PC-3 (cell line): ENCODE results near the gene MICALL2. TPM values are rescaled to one million over a fixed set of nuclear protein-coding genes. Genes with fewer than 3 reads are reported as not detected.

Experiments used
- ATAC-seq: fragments of 200-7000 bp; cut with Tn5 transposase; 2 replicates; pipeline ENCODE4 v1.9.1; 2020; ENCODE audit warnings: mild to moderate bottlenecking, moderate library complexity
- BruUV-seq: library from RNA; stranded (reverse); fragments of 400-500 nt; replicated peaks from 2 replicates; lab custom pipeline; 2021; lab: Mats Ljungman, UMichigan
- CTCF ChIA-PET: fragments of 300-600 bp; sonication (Branson Sonifier 250); formaldehyde crosslinking; loops from one replicate; lab custom pipeline; 2022; ENCODE audit warnings: antibody characterized with exemption; lab: Charles Lee
- POLR2A ChIA-PET: fragments of 300-600 bp; sonication (Branson Sonifier 250); formaldehyde crosslinking; loops from one replicate; lab custom pipeline; 2022; ENCODE audit warnings: antibody characterized with exemption; ENCODE audit not compliant: unreplicated experiment; lab: Charles Lee
- DNase-seq: peaks from one replicate; pipeline ENCODE4 v3.0.0-alpha.2; 2015
- H2AFZ ChIP-seq: fragments of 300-600 bp; sonication (generic); 2 replicates; pipeline ENCODE4 v1.6.0; 2016; ENCODE audit warnings: antibody characterized with exemption, low read length
- H3F3A ChIP-seq: fragments of 300-600 bp; sonication (generic); one replicate; pipeline ENCODE4 v1.6.0; 2017; ENCODE audit warnings: antibody characterized with exemption, low read length, control low read depth, mild to moderate bottlenecking; ENCODE audit not compliant: unreplicated experiment
- H3K27ac ChIP-seq: fragments of 300-600 bp; sonication (generic); 2 replicates; pipeline ENCODE4 v1.5.1; 2016; ENCODE audit warnings: mild to moderate bottlenecking, low read length
- H3K27me3 ChIP-seq: fragments of 300-600 bp; sonication (generic); 2 replicates; pipeline ENCODE4 v1.6.1; 2016; ENCODE audit warnings: low read length, mixed read lengths
- H3K36me3 ChIP-seq: fragments of 300-600 bp; sonication (generic); 2 replicates; pipeline ENCODE4 v1.6.1; 2016; ENCODE audit warnings: low read depth, mixed run types, low read length, mixed read lengths
- H3K4me1 ChIP-seq: fragments of 300-600 bp; sonication (generic); 2 replicates; pipeline ENCODE4 v1.5.1; 2016; ENCODE audit warnings: low read length; ENCODE audit not compliant: insufficient read depth
- H3K4me2 ChIP-seq: fragments of 300-600 bp; sonication (generic); 2 replicates; pipeline ENCODE4 v1.6.0; 2016; ENCODE audit warnings: low read length
- H3K4me3 ChIP-seq: fragments of 300-600 bp; sonication (generic); 2 replicates; pipeline ENCODE4 v1.5.1; 2016; ENCODE audit warnings: mild to moderate bottlenecking, low read length, mixed read lengths
- H3K79me2 ChIP-seq: fragments of 300-600 bp; sonication (generic); 2 replicates; pipeline ENCODE4 v1.6.1; 2017; ENCODE audit warnings: low read length, mixed read lengths
- H3K9ac ChIP-seq: fragments of 300-600 bp; sonication (generic); 2 replicates; pipeline ENCODE4 v1.6.0; 2016; ENCODE audit warnings: mild to moderate bottlenecking, low read length
- H3K9me2 ChIP-seq: fragments of 300-600 bp; sonication (generic); replicated peaks from 2 replicates; pipeline ENCODE4 v1.6.1; 2016; ENCODE audit warnings: mixed run types, low read length, mixed read lengths
- H3K9me3 ChIP-seq: fragments of 300-600 bp; sonication (generic); 2 replicates; pipeline ENCODE4 v1.6.1; 2016; ENCODE audit warnings: low read length, mixed read lengths
- H4K20me1 ChIP-seq: fragments of 300-600 bp; sonication (generic); 2 replicates; pipeline ENCODE4 v1.6.1; 2016; ENCODE audit warnings: low read length, mixed read lengths
- EZH2 ChIP-seq: fragments of 300-600 bp; sonication (generic); IDR thresholded peaks from one replicate; pipeline ENCODE4 v1.6.1; 2017; ENCODE audit warnings: antibody characterized with exemption, mild to moderate bottlenecking, low read length; ENCODE audit not compliant: unreplicated experiment
- EZH2phosphoT487 ChIP-seq: fragments of 300-600 bp; sonication (generic); IDR thresholded peaks from 2 replicates; pipeline ENCODE4 v1.6.1; 2018; ENCODE audit warnings: mild to moderate bottlenecking, antibody characterized with exemption, low read length, borderline replicate concordance
- intact Hi-C: fragments of 100-400 bp; cut with micrococcal nuclease; formaldehyde crosslinking; loops from 2 replicates; pipeline ENCODE4 v1.9.0; 2023
- total RNA-seq: library from RNA; depleted of rRNA; stranded (reverse); fragments of >200 nt; gene quantifications from 2 replicates; pipeline ENCODE4 v1.2.3, GENCODE V29; 2014
- TF ChIP-seq, protein P1 (sequence below): fragments of 300-600 bp; sonication (generic); conservative IDR thresholded peaks from 2 replicates; pipeline ENCODE4 v1.5.1; 2017; ENCODE audit warnings: antibody characterized with exemption, low read depth, mild to moderate bottlenecking, low read length

MICALL2 gene
- total RNA-seq, 1 experiment from 2014 or later, result 52.8 TPM

DNA sequence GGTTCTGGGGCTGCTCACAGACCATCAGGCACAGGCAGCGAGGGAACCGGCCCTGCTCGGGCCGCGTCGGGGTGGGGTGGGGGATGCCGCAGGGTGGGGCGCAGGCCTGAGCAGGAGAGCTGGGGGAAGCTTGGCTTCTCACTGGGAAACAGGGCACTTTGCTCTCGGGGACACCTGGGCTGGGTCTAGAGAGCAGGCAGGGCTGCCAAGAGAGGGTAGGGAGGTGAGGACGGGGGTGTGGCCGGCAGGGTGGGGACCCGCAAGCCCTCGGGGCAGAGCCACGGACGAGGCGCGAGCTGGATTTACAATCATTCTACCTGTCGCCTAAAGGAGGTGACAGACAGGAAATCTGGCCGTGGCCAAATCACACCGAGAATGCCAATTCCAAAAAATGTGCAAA, 33.9 kb upstream of the MICALL2 start:
- H3K9ac ChIP-seq, result no peak overlapping the region
- intact Hi-C loops, result no loop called here
- no peak overlapping the region for H2AFZ ChIP-seq
- no peak overlapping the region for H3K27ac ChIP-seq
- H3K4me2 ChIP-seq, result no peak overlapping the region
- H3K9me3 ChIP-seq, result no peaks in the 10 kb centered on the region
- no peaks in the 10 kb centered on the region for H3K27me3 ChIP-seq
- H3F3A ChIP-seq, result no peaks in the 10 kb centered on the region
- no peaks in the 10 kb centered on the region for H3K79me2 ChIP-seq
- ChIA-PET POLR2A (no interaction called here), CTCF (no interaction called here)
- H3K9me2 ChIP-seq, result no peaks in the 10 kb centered on the region
- TF ChIP-seq, protein P1, sequence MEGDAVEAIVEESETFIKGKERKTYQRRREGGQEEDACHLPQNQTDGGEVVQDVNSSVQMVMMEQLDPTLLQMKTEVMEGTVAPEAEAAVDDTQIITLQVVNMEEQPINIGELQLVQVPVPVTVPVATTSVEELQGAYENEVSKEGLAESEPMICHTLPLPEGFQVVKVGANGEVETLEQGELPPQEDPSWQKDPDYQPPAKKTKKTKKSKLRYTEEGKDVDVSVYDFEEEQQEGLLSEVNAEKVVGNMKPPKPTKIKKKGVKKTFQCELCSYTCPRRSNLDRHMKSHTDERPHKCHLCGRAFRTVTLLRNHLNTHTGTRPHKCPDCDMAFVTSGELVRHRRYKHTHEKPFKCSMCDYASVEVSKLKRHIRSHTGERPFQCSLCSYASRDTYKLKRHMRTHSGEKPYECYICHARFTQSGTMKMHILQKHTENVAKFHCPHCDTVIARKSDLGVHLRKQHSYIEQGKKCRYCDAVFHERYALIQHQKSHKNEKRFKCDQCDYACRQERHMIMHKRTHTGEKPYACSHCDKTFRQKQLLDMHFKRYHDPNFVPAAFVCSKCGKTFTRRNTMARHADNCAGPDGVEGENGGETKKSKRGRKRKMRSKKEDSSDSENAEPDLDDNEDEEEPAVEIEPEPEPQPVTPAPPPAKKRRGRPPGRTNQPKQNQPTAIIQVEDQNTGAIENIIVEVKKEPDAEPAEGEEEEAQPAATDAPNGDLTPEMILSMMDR, result no peak
- TF ChIP-seq EZH2phosphoT487 (no peak), EZH2 (no peak)
- H3K4me1 ChIP-seq, result no peaks in the 10 kb centered on the region
- H4K20me1 ChIP-seq, result no peaks in the 10 kb centered on the region
- DNase-seq (no peak), ATAC-seq (no peak)
- H3K36me3 ChIP-seq, result peaks cover 4% of the 10 kb centered on the region; the same call in 1 of the 2 replicates
- H3K4me3 ChIP-seq, result no peak overlapping the region
- no TSS peak for BruUV-seq

DNA sequence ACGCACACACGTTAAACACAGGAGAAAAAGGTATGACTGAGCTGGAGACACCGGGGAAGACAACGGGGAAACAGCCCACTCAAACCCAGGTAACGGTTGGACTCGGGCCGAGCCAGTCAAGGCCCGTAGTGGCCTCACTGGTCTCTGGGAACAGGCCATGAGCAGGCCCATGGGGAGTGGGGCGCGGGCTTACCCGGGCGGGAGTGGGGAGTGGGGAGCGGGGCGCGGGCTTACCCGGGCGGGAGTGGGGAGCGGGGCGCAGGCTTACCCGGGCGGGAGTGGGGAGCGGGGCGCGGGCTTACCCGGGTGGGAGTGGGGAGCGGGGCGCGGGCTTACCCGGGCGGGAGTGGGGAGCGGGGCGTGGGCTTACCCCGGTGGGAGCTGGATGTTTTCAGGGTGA, 33.4 kb upstream of the MICALL2 start:
- ChIA-PET POLR2A (no interaction called here), CTCF (no interaction called here)
- DNase-seq (no peak), ATAC-seq (no peak)
- no peak overlapping the region for H3K4me2 ChIP-seq
- H3K36me3 ChIP-seq, result peaks cover 4% of the 10 kb centered on the region; the same call in 1 of the 2 replicates
- no peaks in the 10 kb centered on the region for H3K79me2 ChIP-seq
- no peaks in the 10 kb centered on the region for H4K20me1 ChIP-seq
- H3K27me3 ChIP-seq, result no peaks in the 10 kb centered on the region
- no peak overlapping the region for H2AFZ ChIP-seq
- no peak overlapping the region for H3K4me3 ChIP-seq
- H3K9ac ChIP-seq, result no peak overlapping the region
- no peaks in the 10 kb centered on the region for H3K9me2 ChIP-seq
- H3K4me1 ChIP-seq, result no peaks in the 10 kb centered on the region
- H3K27ac ChIP-seq, result no peak overlapping the region
- no peaks in the 10 kb centered on the region for H3K9me3 ChIP-seq
- H3F3A ChIP-seq, result no peaks in the 10 kb centered on the region
- BruUV-seq, result no TSS peak
- no peak for TF ChIP-seq EZH2
- intact Hi-C loops, result no loop called here

DNA sequence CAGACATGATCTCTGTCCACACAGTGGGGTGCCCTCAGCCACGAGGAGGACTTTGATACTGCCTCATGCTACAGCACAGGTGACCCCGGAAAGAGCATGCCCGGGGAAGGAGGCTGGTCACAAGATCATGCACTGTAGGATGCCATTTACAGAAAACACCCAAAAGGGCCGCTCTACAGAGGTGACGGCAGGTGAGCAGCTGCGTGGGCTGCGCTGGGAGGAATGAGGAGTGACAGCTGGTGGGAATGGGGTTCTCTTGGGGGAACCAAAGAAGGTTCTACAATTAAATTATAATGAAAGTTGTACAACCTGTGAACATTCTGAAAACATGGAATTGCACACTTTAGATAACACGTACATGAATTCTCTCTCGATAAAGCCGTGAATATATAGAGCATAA, 33.0 kb upstream of the MICALL2 start:
- BruUV-seq, result no TSS peak
- Histone ChIP-seq H4K20me1 (no peaks in the 10 kb centered on the region), H3F3A (no peaks in the 10 kb centered on the region), H3K27me3 (no peaks in the 10 kb centered on the region), H3K4me2 (no peak overlapping the region), H3K27ac (no peak overlapping the region), H3K9me2 (no peaks in the 10 kb centered on the region), H3K9ac (no peak overlapping the region), H3K36me3 (peaks cover 4% of the 10 kb centered on the region; the same call in 1 of the 2 replicates), H3K79me2 (no peaks in the 10 kb centered on the region), H3K4me1 (no peaks in the 10 kb centered on the region), H2AFZ (no peak overlapping the region), H3K4me3 (no peak overlapping the region), H3K9me3 (no peaks in the 10 kb centered on the region)
- ATAC-seq, result no peak
- intact Hi-C loops, result no loop called here
- TF ChIP-seq EZH2phosphoT487 (no peak), EZH2 (no peak)
- TF ChIP-seq, protein P1, result no peak
- CTCF ChIA-PET, result no interaction called here
- POLR2A ChIA-PET, result no interaction called here
- no peak for DNase-seq
